Measurements from ENCODE around the gene ANKRD39.
A peak's percentile ranks its signal among the peaks of the same experiment; 100 is the strongest.

Gene ANKRD39

DNA sequence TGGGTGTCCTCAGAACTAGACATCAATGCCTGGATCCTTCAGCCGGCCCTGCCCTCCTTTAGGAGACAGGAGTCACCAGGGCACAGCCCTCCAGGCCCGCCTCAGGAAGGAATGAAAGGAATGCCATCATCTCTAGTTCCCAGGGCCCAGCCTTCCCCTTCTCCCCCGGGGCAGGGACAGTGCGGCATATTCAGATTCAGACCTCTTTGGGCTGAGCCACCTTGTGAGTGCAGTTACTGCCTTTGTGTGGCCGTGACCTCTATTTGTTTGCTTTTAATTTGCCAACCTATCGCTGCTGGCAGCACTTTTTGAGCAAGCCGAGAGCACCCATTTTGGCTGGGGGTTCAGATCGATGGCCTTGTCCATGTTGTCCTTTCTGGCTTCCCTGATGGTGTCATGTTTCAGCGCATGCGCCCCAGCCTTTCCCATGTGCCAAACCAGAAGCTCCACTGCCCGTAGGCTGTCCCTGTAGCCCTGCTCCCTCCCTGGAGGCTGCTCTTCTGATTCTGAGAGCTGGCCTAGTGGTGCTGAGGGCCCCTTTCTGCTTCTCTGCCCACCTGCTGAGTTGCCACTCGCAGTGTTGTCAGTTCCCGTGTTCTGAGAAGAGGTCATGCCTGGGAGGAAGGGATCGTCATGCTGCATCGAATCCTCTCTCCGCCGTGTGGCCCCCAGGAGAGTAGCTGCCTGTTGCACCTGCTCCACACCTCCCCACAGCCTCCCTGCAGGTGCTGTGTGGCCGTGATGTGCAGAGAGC is 24.9 kb downstream of the ANKRD39 start:
- FAIRE-seq (peak; percentile 96), DNase-seq (ENCODE audit: insufficient read length, low spot score) (peak; percentile 92)

DNA sequence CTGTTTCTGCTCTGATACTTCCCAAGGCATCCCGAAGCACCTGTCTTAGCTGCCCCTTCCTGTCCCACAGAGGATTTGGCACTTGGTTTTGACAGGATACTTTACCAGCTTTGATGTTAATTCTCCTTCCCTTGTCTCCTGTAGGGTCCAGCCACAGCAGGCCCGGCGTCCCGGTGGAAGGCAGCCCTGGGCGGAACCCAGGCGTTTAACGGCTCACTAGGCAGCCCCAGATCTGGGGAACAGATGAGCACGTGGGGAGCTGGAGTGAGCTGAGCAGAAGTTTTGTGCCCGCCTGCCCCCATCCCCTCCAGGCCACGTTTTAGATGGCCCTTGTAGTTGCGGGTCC is 25.4 kb downstream of the ANKRD39 start:
- FAIRE-seq (no peak), DNase-seq (ENCODE audit: insufficient read length, low spot score) (no peak)

GRCh38 chr2:96831679-96832078 is 26.1 kb downstream of the ANKRD39 start:
- FAIRE-seq (no peak), DNase-seq (ENCODE audit: insufficient read length, low spot score) (no peak)

DNA sequence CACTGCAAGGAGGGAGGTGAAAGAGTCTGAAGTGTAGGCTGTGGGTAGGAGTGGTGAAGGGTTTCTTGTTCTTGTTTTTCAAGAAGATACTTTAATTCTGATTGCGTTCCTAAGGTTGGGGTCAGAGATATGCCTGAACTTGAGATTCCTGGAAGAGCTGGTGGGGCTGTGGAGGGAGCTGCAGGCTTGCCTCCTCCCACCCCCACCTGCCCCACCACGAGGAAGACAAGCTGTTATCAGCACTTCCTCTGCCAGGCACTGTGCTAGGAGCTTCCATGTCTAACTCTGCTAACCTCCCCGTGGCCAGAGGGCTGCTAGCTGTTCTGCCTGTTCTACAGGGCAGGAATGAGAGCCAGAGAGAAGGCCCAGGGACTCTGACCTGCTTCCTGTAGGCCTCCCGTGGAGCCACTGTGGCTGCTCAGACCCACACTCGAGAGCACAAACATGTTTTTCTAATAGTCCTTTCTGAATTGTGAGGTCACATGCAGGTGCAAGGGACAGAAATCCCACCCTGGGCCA is 27.7 kb downstream of the ANKRD39 start:
- FAIRE-seq (peak; percentile 78), DNase-seq (ENCODE audit: insufficient read length, low spot score) (no peak)

GRCh38 chr2:96828874-96829273 is 28.9 kb downstream of the ANKRD39 start:
- peak; percentile 64 for FAIRE-seq
- DNase-seq (ENCODE audit: insufficient read length, low spot score), result no peak

DNA sequence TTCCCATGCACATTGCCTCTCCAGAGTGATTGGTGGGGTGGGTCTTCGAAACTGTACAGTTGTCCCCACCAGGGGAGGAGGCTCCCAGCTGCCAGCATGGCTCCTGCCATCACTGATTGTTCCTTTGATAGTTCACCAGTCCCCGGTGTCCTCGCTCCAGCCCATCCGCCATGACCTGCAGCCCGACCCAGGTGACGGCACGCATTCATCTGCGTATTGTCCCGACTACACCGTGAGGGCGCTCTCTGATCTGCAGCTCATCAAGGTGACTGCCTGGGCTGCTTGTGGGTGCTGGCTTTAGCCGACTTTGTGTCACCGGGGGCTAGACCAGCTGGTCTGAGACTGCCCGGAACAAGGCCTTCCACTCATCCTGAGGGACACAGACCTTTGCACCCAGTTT is 29.4 kb downstream of the ANKRD39 start:
- no peak for DNase-seq (ENCODE audit: insufficient read length, low spot score)
- no peak for FAIRE-seq

GRCh38 chr2:96826546-96827278 is 31.1 kb downstream of the ANKRD39 start:
- no peak for FAIRE-seq

GRCh38 chr2:96825057-96825456 is 32.8 kb downstream of the ANKRD39 start:
- DNase-seq (ENCODE audit: insufficient read length, low spot score) (no peak), FAIRE-seq (no peak)

More at GRCh38 chr2:96826546-96827278, 31.1 kb downstream of the ANKRD39 start:
- DNase-seq (ENCODE audit: insufficient read length, low spot score), result no peak

DNA sequence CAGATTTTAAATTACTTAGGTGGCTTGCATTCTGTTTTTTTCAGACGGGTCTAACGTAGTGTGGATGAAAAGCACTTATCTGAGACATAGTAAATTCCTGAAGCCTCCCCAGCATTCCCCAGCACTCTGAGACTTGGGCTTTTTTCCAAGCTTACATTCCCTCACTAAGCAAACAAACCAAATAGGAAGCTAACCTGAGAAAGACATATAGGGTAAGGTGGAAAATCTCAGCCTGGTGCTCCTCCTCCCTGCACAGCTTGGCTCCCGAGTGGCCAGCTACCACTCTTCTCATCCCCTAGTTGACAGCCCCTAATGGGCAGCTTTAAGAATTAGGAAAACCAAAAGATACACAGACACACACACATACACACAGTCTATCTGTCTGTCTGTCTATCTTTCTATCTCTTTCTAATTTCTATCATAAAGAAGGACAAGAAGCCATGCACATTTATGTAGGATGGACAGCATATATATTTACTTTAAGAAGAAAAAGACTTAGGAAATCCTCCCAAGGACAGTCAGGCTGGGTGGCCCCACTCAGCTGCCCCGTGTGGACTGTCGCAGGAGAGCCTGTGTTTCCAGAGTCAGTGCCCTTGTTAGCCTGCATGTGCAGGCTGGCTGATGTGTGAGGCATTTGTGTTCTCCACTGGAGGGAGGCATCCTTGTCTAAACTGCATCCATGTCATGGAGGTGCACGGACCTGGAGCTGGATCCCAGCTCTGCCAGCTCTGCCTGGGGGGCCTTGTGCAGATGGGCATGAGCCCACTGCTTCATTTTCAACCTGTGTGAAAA is 33.5 kb downstream of the ANKRD39 start:
- peak; percentile 46 for FAIRE-seq
- no peak for DNase-seq (ENCODE audit: insufficient read length, low spot score)

GRCh38 chr2:96823198-96823597 is 34.6 kb downstream of the ANKRD39 start:
- FAIRE-seq (no peak), DNase-seq (ENCODE audit: insufficient read length, low spot score) (no peak)

DNA sequence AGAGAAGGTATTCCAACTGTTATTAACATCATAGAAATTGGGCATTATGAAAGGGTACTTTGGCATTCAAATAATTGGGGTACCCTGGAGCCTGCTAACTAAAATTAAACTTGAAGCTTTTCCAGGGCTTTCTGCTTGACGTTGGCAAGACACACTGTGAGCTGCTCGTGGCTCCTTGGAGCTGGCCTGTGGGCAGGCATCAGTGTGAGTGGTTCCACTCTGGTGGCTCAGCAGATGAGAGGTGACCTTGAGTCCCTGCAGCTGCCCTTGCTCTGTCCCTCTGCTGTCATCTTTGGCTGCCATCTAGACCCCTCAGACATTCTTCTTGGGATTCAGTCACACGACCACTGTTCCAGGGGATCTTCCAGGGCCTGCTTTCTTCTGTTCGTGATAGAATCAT is 35.0 kb downstream of the ANKRD39 start:
- no peak for DNase-seq (ENCODE audit: insufficient read length, low spot score)
- FAIRE-seq, result no peak

DNA sequence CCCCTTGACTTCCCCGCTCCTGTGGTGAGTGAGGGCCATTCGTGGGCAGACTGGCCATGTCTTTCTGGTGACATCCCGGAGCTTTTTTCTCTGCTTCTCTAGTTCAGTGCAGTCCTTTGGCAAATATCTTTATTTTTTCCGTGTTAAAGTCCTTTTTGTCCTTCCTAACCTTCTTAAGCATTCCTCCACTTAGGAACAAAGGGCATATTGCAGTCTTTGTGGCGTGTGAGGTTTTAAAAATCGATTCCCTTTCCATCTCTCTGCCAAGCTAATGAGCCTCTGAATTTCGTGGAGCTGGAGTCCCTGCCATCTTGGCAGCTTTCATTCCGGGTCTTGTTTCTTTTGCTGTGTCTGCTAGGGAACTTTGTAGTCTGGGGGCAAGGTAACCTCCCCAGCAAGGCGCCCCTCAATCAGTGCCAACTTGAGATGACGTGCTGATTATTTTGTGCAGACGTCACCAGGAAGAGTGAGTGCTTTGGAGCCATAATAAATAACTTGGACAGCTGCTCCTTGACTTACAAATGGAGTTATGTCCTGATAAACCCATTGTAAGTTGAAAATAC is 36.6 kb downstream of the ANKRD39 start:
- FAIRE-seq, result no peak
- no peak for DNase-seq (ENCODE audit: insufficient read length, low spot score)

DNA sequence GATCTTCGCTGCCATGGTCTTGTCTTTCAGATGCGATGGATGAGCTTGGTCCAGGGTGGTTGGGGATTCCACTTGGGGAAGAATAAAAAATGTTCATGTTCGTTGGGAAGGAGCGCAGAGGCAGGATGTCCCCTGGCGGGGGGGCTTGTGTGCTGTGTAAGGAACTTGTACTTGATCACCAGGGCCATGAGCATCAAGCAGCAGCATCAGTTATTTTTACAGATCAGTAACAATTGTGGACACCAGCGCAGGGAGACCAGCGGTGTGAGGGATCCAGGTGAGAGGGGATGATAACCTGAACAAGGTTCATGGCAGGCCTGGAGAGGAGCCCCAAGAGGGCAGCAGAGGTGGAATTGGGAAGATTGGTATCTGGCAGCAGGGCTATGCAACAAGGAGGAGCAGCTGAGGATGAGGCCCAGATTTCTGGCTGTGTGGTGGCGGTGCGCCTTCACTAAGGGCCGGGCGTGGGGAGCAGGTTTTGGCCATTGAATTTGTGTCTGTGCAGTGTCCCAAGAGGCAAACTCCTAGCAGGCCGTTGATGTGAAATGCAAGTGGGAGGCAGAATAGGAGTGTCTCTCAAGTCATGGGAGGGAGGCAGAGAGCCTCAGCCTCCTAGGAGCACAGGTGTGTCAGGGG is 37.8 kb downstream of the ANKRD39 start:
- FAIRE-seq, result no peak
- no peak for DNase-seq (ENCODE audit: insufficient read length, low spot score)

- no peak for FAIRE-seq
- DNase-seq (ENCODE audit: insufficient read length, low spot score), result no peak
These were observed 38.5 kb downstream of the ANKRD39 start for GRCh38 chr2:96819128-96819875.

GRCh38 chr2:96817882-96818281 is 39.9 kb downstream of the ANKRD39 start:
- DNase-seq (ENCODE audit: insufficient read length, low spot score) (no peak), FAIRE-seq (no peak)

- FAIRE-seq, result peak; percentile 73
- peak; percentile 34 for DNase-seq (ENCODE audit: insufficient read length, low spot score)
These were observed 40.7 kb downstream of the ANKRD39 start for GRCh38 chr2:96816836-96817702.

DNA sequence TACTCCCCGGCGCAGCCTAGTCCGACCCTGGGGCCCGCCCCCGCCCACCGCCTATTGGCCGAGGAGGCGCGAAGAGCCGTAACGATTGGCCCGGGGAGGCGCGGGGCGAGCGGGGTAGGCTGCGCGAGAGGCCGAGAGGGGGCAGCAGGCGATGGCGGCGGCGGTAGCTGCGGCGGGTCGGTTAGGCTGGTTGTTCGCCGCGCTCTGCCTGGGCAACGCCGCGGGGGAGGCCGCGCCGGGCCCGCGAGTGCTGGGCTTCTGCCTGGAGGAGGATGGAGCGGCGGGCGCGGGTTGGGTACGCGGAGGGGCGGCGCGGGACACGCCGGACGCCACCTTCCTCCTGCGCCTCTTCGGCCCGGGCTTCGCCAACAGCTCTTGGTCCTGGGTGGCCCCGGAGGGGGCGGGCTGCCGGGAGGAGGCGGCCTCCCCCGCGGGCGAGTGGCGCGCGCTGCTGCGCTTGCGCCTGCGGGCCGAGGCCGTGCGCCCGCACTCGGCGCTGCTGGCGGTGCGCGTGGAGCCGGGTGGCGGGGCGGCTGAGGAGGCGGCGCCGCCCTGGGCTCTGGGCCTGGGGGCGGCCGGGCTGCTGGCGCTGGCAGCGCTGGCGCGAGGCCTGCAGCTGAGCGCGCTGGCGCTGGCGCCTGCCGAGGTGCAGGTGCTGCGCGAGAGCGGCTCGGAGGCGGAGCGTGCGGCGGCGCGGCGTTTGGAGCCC is 41.5 kb downstream of the ANKRD39 start, which contains the start of gene CNNM3:
TSS of gene CNNM3 (plus strand) at position 142 of the 709 bp plus-strand sequence. CDS start at position 152, 10 bp downstream.
- FAIRE-seq (peak; percentile 94), DNase-seq (ENCODE audit: insufficient read length, low spot score) (peak; percentile 100)

Data from HTR-8/SVneo (cell line).